Neutrophil (primary cell): ENCODE results near the gene XYLT1.

Experiments
- H3K27ac ChIP-seq: fragments of 200-600 bp; sonication (generic); 2 replicates; pipeline ENCODE4 v1.5.1; 2016; ENCODE audit warnings: mild to moderate bottlenecking, moderate library complexity
- H3K27me3 ChIP-seq: fragments of 200-600 bp; sonication (generic); 2 replicates; pipeline ENCODE4 v1.6.0; 2016; ENCODE audit warnings: mild to moderate bottlenecking
- H3K36me3 ChIP-seq: fragments of 200-600 bp; sonication (generic); 2 replicates; pipeline ENCODE4 v1.5.1; 2017
- H3K4me1 ChIP-seq, 2 experiments: fragments of 200-600 bp in 1 of 2; sonication (generic) in 1 of 2; 1 replicate in 1 of 2; 2 replicates in 1 of 2; pipeline versions ENCODE4 v1.5.1 to v1.6.1; 2013 to 2016; ENCODE audit warnings: low read depth in 1 of 2, low read length in 1 of 2, mild to moderate bottlenecking in 1 of 2, moderate library complexity in 1 of 2; ENCODE audit not compliant: control insufficient read depth in 1 of 2, insufficient read depth in 1 of 2
- H3K4me3 ChIP-seq, 2 experiments: fragments of 200-600 bp in 1 of 2; sonication (generic) in 1 of 2; 1 replicate in 1 of 2; 2 replicates in 1 of 2; pipeline ENCODE4 v1.5.1; 2013 to 2016; ENCODE audit warnings: low read depth in 1 of 2, low read length in 1 of 2, mild to moderate bottlenecking in 1 of 2, moderate library complexity in 1 of 2
- H3K9me3 ChIP-seq: fragments of 200-600 bp; sonication (generic); 2 replicates; pipeline ENCODE4 v1.5.1; 2016
- TF ChIP-seq, protein P1 (sequence below): fragments of 200-600 bp; sonication (generic); IDR thresholded peaks from 2 replicates; pipeline ENCODE4 v1.5.1; 2016; ENCODE audit warnings: antibody characterized with exemption

Gene XYLT1

DNA sequence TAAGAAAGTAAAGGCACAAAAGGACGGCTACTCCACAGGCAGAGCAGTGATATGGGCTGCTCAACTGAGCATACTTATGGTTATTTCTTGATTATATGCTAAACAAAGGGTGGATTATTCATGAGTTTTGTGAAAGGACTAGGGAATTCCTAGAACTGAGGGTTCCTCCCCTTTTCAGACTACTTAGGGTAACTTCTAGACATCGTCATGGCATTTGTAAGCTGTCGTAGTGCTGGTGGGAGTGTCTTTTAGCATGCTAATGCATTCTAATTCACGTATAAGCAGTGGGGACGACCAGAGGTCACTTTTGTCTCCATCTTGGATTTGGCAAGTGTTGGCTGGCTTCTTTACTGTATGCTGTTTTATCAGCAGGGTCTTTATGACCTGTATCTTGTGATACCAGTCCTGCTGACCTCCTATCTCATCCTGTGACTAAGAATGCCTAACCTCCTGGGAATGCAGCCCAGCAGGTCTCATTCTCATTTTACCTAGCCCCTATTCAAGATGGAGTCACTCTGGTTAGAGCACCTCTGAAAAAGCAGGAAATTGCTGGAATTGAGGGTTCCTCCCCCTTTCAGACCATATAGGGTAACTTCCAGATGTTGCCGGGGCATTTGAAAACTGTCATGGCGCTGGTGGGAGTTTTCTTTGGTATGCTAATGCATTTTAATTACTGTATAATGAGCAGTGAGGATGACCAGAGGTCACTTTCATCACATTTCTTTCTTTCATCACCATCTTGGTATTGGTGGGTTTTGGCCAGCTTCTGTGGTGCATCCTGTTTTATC lies 388.5 kb downstream of the XYLT1 start:
- H3K36me3 ChIP-seq = no peaks in the 10 kb centered on the region
- H3K4me1 ChIP-seq = no peaks in the 10 kb centered on the region
- TF ChIP-seq, protein P1, sequence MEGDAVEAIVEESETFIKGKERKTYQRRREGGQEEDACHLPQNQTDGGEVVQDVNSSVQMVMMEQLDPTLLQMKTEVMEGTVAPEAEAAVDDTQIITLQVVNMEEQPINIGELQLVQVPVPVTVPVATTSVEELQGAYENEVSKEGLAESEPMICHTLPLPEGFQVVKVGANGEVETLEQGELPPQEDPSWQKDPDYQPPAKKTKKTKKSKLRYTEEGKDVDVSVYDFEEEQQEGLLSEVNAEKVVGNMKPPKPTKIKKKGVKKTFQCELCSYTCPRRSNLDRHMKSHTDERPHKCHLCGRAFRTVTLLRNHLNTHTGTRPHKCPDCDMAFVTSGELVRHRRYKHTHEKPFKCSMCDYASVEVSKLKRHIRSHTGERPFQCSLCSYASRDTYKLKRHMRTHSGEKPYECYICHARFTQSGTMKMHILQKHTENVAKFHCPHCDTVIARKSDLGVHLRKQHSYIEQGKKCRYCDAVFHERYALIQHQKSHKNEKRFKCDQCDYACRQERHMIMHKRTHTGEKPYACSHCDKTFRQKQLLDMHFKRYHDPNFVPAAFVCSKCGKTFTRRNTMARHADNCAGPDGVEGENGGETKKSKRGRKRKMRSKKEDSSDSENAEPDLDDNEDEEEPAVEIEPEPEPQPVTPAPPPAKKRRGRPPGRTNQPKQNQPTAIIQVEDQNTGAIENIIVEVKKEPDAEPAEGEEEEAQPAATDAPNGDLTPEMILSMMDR = no peak
- no peak overlapping the region for H3K27ac ChIP-seq
- peaks cover 24% of the 10 kb centered on the region for H3K27me3 ChIP-seq
- H3K9me3 ChIP-seq = no peaks in the 10 kb centered on the region
- H3K4me3 ChIP-seq = no peak overlapping the region

DNA sequence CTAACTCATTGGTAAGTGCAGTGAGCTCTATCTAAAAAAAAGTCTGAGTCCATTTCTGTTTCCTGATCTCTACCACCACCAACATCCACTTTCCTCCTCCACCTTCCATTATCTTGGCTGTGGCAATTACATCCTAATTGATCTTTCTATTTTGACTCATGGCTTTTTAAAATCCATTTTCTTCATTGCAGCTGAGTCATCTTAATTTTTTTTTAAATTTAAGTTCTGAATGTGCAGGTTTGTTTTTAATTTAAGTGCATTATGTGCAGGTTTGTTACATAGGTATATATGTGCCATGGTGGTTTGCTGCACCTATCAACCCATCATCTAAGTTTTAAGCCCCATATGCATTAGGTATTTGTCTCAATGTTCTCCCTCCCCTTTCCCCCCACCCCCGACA lies 390.7 kb downstream of the XYLT1 start:
- Histone ChIP-seq H3K27me3 (peaks cover 33% of the 10 kb centered on the region), H3K36me3 (no peaks in the 10 kb centered on the region), H3K4me3 (no peak overlapping the region), H3K27ac (no peak overlapping the region), H3K4me1 (no peaks in the 10 kb centered on the region), H3K9me3 (no peaks in the 10 kb centered on the region)
- TF ChIP-seq, protein P1 = no peak

DNA sequence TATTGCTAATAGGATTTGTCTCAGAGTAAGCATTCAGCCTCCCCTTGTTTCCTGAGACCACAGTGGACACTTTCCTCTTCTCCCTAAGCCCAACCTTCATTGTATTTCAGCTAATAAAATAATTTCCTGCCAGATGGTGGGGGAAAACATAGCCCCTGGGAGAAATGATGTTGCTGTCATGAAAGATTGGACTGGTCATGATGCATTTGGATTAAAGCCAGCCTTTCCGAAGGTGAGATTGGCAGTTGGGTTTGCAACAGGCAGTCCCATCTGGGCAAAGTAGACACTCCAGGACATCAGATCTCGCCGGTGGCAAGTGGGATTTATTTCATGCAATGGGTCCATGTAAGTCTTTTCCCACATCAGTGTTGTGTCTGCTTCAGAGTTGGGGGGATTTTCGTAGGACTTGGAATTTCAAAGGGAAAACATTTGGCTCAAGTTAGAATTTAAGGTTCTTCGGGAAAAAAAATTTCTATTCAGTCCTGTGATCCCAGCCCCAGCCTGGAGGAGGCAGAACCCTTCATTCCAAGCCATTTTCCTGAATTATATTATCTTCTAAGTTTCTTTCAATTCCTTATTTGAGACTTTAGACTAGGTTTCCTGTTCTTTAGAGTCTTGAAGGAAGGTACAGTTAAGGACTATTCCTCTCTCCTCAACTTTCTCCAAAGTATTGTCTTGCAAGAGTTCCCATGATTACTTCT lies 391.7 kb downstream of the XYLT1 start:
- Histone ChIP-seq H3K4me1 (no peaks in the 10 kb centered on the region), H3K27ac (no peak overlapping the region), H3K36me3 (no peaks in the 10 kb centered on the region), H3K9me3 (no peaks in the 10 kb centered on the region), H3K4me3 (no peak overlapping the region), H3K27me3 (peaks cover 33% of the 10 kb centered on the region)
- TF ChIP-seq, protein P1 = no peak

DNA sequence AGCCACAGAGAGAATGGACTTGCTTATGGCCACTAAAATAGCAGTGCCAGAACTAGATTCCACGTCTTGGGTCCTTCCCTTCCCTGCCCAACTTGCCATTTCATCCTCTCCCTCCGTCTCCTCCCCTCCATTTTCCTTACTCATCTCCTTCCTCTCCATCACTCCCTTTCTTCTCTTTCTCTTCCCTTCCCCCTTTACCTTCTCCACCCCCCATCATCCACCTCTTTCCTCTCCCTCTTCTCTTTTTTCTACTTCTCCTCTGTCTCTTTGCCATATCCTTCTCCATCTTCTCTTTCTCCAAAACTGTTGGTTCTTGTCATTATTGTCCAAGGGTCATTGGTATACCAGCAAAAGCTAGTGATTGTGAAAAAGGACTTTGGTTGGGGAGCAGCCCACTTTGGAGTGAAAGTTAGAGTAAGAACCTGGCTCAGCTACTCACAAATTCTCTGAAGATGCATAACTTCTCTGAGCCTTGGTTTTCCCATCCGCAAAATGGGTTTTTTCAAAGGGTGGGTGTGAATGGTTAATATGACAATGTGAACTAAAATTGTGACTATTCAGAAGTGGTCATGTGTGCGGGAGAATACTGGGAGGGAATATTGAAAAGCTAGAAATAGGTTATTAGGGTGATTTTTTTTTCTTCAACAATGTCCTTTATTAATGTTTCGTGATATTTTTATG lies 393.8 kb downstream of the XYLT1 start:
- Histone ChIP-seq H3K9me3 (no peaks in the 10 kb centered on the region), H3K4me3 (no peak overlapping the region), H3K4me1 (no peaks in the 10 kb centered on the region), H3K36me3 (no peaks in the 10 kb centered on the region), H3K27ac (no peak overlapping the region), H3K27me3 (peaks cover 33% of the 10 kb centered on the region)
- TF ChIP-seq, protein P1 = no peak

DNA sequence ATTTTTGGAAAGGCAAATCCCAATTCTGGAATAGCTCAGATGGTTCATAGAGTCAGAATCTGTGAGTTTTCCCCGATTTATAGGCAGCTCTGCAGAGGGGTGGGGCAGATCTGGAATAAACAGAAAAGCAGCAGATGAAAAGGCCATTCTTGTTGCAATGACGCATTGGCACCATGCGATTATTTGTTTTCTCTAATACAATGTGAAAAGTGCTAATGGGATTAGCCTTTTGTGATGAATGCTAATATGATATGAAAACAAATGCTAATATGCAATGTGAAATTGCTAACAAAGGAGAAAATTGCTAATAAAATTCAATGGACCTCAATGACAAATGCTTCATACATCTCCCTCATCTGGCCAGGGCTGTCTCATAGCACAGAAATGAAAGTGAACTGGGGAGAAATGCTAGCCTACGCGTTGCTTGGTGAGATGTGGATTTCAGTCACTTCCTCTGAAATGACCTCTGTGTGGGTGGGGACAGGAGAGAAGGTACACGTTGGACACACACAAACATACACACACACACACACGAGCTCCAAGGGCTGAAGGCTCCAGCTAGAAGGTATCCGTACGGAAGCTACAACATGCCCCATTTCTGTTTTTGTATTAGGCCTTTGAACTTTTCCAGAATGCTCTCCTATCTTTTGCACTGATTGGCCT lies 394.5 kb downstream of the XYLT1 start:
- peaks cover 25% of the 10 kb centered on the region for H3K27me3 ChIP-seq
- H3K36me3 ChIP-seq = no peaks in the 10 kb centered on the region
- no peaks in the 10 kb centered on the region for H3K9me3 ChIP-seq
- no peaks in the 10 kb centered on the region for H3K4me1 ChIP-seq
- no peak overlapping the region for H3K4me3 ChIP-seq
- TF ChIP-seq, protein P1 = no peak
- H3K27ac ChIP-seq = no peak overlapping the region
